HepG2 (cell line): ENCODE measurements around the gene IST1. TPM values are rescaled to one million over a fixed set of nuclear protein-coding genes. Genes with fewer than 3 reads are reported as not detected.
A peak's percentile ranks its signal among the peaks of the same experiment; 100 is the strongest.

Experiments used
- CENPT ChIP-seq: sonication (generic); formaldehyde crosslinking; IDR thresholded peaks from 2 replicates; pipeline ENCODE4 v1.8.0; 2022; ENCODE audit warnings: low read depth, mild to moderate bottlenecking, moderate library complexity, missing genetic modification reagents
- FOXJ3 ChIP-seq: sonication (generic); formaldehyde crosslinking; IDR thresholded peaks from 2 replicates; pipeline ENCODE4 v1.4.0; 2020; ENCODE audit warnings: missing genetic modification reagents, mild to moderate bottlenecking, borderline replicate concordance
- GPN1 ChIP-seq: sonication (generic); formaldehyde crosslinking; IDR thresholded peaks from 2 replicates; pipeline ENCODE4 v1.5.1; 2020; ENCODE audit warnings: missing genetic modification reagents, borderline replicate concordance
- HES4 ChIP-seq: sonication (generic); formaldehyde crosslinking; IDR thresholded peaks from 2 replicates; pipeline ENCODE4 v1.9.0; 2021; ENCODE audit warnings: mild to moderate bottlenecking, missing genetic modification reagents, borderline replicate concordance
- KLF15 ChIP-seq: sonication (generic); formaldehyde crosslinking; IDR thresholded peaks from 2 replicates; pipeline ENCODE4 v1.8.1; 2023; ENCODE audit warnings: borderline replicate concordance, mild to moderate bottlenecking, inconsistent platforms, missing genetic modification reagents, mixed read lengths
- MED1 ChIP-seq: sonication (generic); formaldehyde crosslinking; IDR thresholded peaks from 2 replicates; pipeline ENCODE4 v1.4.0; 2020; ENCODE audit warnings: missing genetic modification reagents
- MED13 ChIP-seq: sonication (generic); formaldehyde crosslinking; IDR thresholded peaks from 2 replicates; pipeline ENCODE4 v1.5.0; 2020; ENCODE audit warnings: missing genetic modification reagents
- PHF21A ChIP-seq: sonication (generic); formaldehyde crosslinking; IDR thresholded peaks from 2 replicates; pipeline ENCODE4 v1.5.0; 2020; ENCODE audit warnings: mild to moderate bottlenecking, missing genetic modification reagents
- SRSF1 ChIP-seq: fragments of 200-400 bp; formaldehyde crosslinking; optimal IDR thresholded peaks from 2 replicates; pipeline ENCODE3; 2017; ENCODE audit warnings: mild to moderate bottlenecking, low read depth, low read length, moderate library complexity
- TBX2 ChIP-seq: sonication (generic); formaldehyde crosslinking; IDR thresholded peaks from 2 replicates; pipeline ENCODE4 v1.5.0; 2020; ENCODE audit warnings: missing genetic modification reagents, mild to moderate bottlenecking, borderline replicate concordance
- ZEB1 ChIP-seq: IDR thresholded peaks from 2 replicates; pipeline ENCODE4 v1.6.1; 2012; ENCODE audit warnings: mild to moderate bottlenecking, low read depth, inconsistent platforms; ENCODE audit not compliant: insufficient replicate concordance
- ZHX2 ChIP-seq, 2 experiments: sonication (generic) in 1 of 2; formaldehyde crosslinking in 1 of 2; IDR thresholded peaks; 2 replicates each; pipeline versions ENCODE4 v1.6.1 to v1.9.0; 2014 to 2022; ENCODE audit warnings: antibody characterized with exemption in 1 of 2, borderline replicate concordance in 1 of 2, inconsistent platforms in 1 of 2, low read depth in 1 of 2, missing genetic modification reagents in 1 of 2
- ZMYM4 ChIP-seq: sonication (generic); formaldehyde crosslinking; IDR thresholded peaks from 2 replicates; pipeline ENCODE4 v1.8.1; 2023; ENCODE audit warnings: mild to moderate bottlenecking, missing genetic modification reagents
- ZNF354B ChIP-seq: sonication (generic); formaldehyde crosslinking; IDR thresholded peaks from 2 replicates; pipeline ENCODE4 v1.8.0; 2022; ENCODE audit warnings: mild to moderate bottlenecking, missing genetic modification reagents
- ZNF44 ChIP-seq: sonication (generic); formaldehyde crosslinking; IDR thresholded peaks from 2 replicates; pipeline ENCODE4 v1.5.1; 2020; ENCODE audit warnings: mild to moderate bottlenecking, missing genetic modification reagents
- ZNF441 ChIP-seq: sonication (generic); formaldehyde crosslinking; IDR thresholded peaks from 2 replicates; pipeline ENCODE4 v1.7.0; 2021; ENCODE audit warnings: missing genetic modification reagents, borderline replicate concordance
- ZNF446 ChIP-seq: sonication (generic); formaldehyde crosslinking; IDR thresholded peaks from 2 replicates; pipeline ENCODE4 v1.5.0; 2020; ENCODE audit warnings: mild to moderate bottlenecking, missing genetic modification reagents
- ZNF546 ChIP-seq: sonication (generic); formaldehyde crosslinking; conservative IDR thresholded peaks from 2 replicates; pipeline ENCODE4 v1.8.1; 2023; ENCODE audit warnings: mild to moderate bottlenecking, missing genetic modification reagents
- ZNF619 ChIP-seq: sonication (generic); formaldehyde crosslinking; IDR thresholded peaks from 2 replicates; pipeline ENCODE4 v1.4.0; 2020; ENCODE audit warnings: mild to moderate bottlenecking, missing genetic modification reagents
- ZNF773 ChIP-seq: sonication (generic); formaldehyde crosslinking; IDR thresholded peaks from 2 replicates; pipeline ENCODE4 v1.4.0; 2020; ENCODE audit warnings: missing genetic modification reagents, borderline replicate concordance
- ZNF839 ChIP-seq: sonication (generic); formaldehyde crosslinking; IDR thresholded peaks from 2 replicates; pipeline ENCODE4 v1.4.0; 2020; ENCODE audit warnings: missing genetic modification reagents, mild to moderate bottlenecking, borderline replicate concordance
- polyA plus RNA-seq, 8 experiments: library from polyadenylated mRNA; depleted of rRNA in 3 of 8; stranded (reverse) in 7 of 8; unstranded in 1 of 8; fragments of >200 nt; fragmentation: Illumina TruSeq in 4 of 8; extraction: Trizol in 4 of 8; gene quantifications; 2 replicates each; pipeline versions ENCODE4 v1.2.1 to v1.2.3, GENCODE V29; 2011 to 2016; ENCODE audit warnings: low read depth in 4 of 8, missing spikeins in 1 of 8, mixed read lengths in 1 of 8; ENCODE audit not compliant: insufficient read depth in 1 of 8
- total RNA-seq, 5 experiments: library from RNA; depleted of rRNA; stranded (reverse); fragments of >200 nt; fragmentation: Illumina TruSeq; extraction: Trizol; gene quantifications; 2 replicates each; pipeline ENCODE4 v1.2.3, GENCODE V29; 2016; ENCODE audit warnings: low read depth in 1 of 5
- TF ChIP-seq, protein P1 (sequence below): sonication (generic); formaldehyde crosslinking; IDR thresholded peaks from 2 replicates; pipeline ENCODE4 v1.5.0; 2020; ENCODE audit warnings: mild to moderate bottlenecking, missing genetic modification reagents, borderline replicate concordance

Gene IST1
- total and polyA plus RNA-seq, 2 of the 13 experiments (the other 11 are each of a cell fraction or from before 2014, with no cell fraction given) = 346 to 415 TPM

- TF ChIP-seq ZNF773 (CRISPR knock-in tag) (no peak), ZNF354B (0 out of 2 replicates have a peak, but pooled peaks have one; percentile 19), GPN1 (CRISPR knock-in tag) (no peak), HES4 (CRISPR knock-in tag) (0 out of 2 replicates have a peak, but pooled peaks have one; percentile 32), CENPT (CRISPR knock-in tag) (0 out of 2 replicates have a peak, but pooled peaks have one; percentile 1), ZEB1 (no peak), ZMYM4 (CRISPR knock-in tag) (no peak), MED1 (CRISPR knock-in tag) (no peak), ZNF441 (CRISPR knock-in tag) (no peak), ZNF546 (CRISPR knock-in tag) (no peak), PHF21A (CRISPR knock-in tag) (peak; percentile 27; the same call in 1 of the 2 replicates), ZNF44 (CRISPR knock-in tag) (no peak), SRSF1 (peak; percentile 98), ZNF839 (CRISPR knock-in tag) (no peak), ZNF446 (CRISPR knock-in tag) (0 out of 2 replicates have a peak, but pooled peaks have one; percentile 57), FOXJ3 (CRISPR knock-in tag) (no peak), KLF15 (CRISPR knock-in tag) (no peak), ZNF619 (CRISPR knock-in tag) (0 out of 2 replicates have a peak, but pooled peaks have one; percentile 8), ZHX2 (IDR thresholded peaks at IDR 0.05; ENCODE audit: low read depth) (no peak), ZHX2 (CRISPR knock-in tag; IDR thresholded peaks at IDR 0.05; ENCODE audit: borderline replicate concordance) (0 out of 2 replicates have a peak, but pooled peaks have one; percentile 29), TBX2 (CRISPR knock-in tag) (no peak), MED13 (0 out of 2 replicates have a peak, but pooled peaks have one; percentile 20)
- TF ChIP-seq, protein P1, sequence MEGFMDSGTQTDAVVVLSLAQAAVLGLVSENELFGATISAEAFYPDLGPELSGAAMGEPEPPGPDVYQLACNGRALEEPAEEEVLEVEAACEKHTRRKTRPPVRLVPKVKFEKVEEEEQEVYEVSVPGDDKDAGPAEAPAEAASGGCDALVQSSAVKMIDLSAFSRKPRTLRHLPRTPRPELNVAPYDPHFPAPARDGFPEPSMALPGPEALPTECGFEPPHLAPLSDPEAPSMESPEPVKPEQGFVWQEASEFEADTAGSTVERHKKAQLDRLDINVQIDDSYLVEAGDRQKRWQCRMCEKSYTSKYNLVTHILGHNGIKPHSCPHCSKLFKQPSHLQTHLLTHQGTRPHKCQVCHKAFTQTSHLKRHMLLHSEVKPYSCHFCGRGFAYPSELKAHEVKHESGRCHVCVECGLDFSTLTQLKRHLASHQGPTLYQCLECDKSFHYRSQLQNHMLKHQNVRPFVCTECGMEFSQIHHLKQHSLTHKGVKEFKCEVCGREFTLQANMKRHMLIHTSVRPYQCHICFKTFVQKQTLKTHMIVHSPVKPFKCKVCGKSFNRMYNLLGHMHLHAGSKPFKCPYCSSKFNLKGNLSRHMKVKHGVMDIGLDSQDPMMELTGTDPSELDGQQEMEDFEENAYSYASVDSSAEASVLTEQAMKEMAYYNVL (CRISPR knock-in tag) = 0 out of 2 replicates have a peak, but pooled peaks have one; percentile 30
Measured at GRCh38 chr16:71883168-71883848, 12.0 kb upstream of the IST1 start (continued).
